HG03342 (cell line): Measurements from ENCODE around the gene ERGIC1.

ENCODE experiments used
- ATAC-seq: cut with Tn5 transposase; IDR thresholded peaks from one replicate; pipeline ENCODE4 v1.9.1; 2021; ENCODE audit warnings: mild to moderate bottlenecking, moderate library complexity; ENCODE audit not compliant: unreplicated experiment

The ERGIC1 gene

GRCh38 chr5:172959824-172960799, 126.1 kb downstream of the ERGIC1 start:
- no peak for ATAC-seq

GRCh38 chr5:172969921-172970320, 135.9 kb downstream of the ERGIC1 start:
- ATAC-seq: no peak

DNA sequence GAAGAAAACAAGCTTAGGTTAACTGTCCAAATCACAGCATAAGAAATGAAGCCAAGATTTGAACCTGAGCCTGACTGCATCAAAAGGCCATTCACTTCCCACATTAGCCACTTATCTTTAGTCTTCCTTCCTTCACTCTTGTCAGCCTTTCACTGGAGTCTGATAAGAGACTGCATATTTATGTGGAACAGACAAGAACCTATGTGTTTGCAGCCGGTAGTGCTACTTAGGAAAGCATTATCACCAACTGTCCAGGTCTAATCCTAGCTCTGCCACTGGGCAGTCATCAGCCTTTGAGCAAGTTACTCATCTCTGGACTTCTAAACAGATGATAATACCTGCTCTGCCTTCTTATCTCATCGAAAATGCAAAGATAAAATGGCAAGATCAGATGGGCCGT, 137.4 kb downstream of the ERGIC1 start:
- no peak for ATAC-seq

- ATAC-seq: no peak
Observed at GRCh38 chr5:172972552-172972951, 138.5 kb downstream of the ERGIC1 start.

DNA sequence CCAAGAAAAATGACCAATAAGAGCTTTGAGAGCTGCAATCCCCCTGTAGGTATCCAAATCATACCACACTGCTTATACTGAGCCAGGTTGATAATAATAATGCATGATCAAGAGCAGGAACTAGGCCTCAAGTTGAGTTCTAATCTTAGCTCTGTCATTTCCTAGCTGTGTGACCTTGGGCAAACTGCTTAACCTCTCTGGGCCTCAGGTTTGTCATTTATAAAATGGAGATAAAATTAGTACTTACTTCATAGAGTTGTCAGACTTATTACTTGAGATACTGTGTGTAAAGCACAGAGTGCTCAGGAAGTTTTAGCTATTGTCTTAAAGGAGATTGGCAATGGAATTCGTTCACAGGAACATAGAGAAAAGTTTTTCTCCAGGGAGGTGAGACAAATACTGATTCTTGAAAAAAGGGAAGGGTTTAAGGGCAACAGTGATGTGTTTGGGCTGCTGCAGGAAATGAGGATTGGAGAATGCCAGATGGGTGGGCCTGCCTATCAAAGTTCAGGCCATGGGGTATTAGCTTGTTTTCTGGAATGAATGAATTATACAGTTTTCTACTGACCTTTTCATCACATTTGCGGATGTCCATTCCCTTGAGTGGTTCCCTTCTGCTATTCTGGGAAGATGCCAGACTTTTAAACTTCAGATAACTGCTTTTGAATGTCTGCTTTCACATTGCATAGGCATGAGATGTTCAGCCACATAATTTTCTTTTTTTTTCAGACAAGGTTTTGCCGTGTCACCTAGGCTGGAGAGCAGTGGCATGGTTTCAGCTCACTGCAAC, 139.3 kb downstream of the ERGIC1 start:
- no peak for ATAC-seq

- ATAC-seq: no peak
Observed at GRCh38 chr5:172973931-172974330, 139.9 kb downstream of the ERGIC1 start.

- no peak for ATAC-seq
Observed at GRCh38 chr5:172975289-172975688, 141.2 kb downstream of the ERGIC1 start.

DNA sequence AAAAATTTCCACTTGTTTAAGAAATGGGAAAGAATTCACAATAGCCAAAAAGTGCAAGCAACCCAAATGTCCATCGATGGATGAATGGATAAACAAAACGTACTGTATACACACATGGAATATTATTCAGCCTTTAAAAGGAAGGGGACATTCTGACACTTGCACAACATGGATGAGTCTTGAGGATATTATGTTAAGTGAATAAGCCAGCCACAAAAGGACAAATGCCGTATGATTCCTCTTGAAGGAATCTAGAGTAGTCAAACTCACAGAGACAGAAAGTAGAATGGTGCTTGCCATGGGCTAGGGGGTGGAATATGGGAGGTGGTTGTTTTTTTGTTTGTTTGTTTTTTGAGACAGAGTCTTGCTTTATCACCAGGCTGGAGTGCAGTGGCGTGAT, 145.7 kb downstream of the ERGIC1 start:
- no peak for ATAC-seq

DNA sequence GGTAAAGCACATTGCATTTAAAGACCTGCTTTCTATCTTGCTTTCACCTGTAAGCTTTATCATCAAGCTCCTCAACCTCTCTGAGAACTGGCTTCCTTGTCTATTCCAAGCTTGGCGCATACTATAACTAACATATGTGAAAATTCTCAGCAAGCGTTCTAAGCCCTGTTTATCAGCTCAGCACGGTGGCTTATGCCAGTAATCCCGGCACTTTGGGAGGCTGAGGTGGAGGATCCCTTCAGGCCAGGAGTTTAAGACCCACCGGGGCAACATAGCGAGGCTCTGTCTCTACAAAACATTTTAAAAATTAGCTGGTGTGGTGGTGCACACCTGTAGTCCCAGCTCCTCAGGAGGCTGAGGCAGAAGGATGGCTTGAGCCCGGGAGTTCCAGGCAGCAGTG, 147.9 kb downstream of the ERGIC1 start:
- no peak for ATAC-seq

- peak; percentile 94 for ATAC-seq
Observed at GRCh38 chr5:172983542-172984243, 149.6 kb downstream of the ERGIC1 start, which contains the start of gene ATP6V0E1. Gene ATP6V0E1, plus strand, starts transcription at chr5:172983771. Its CDS starts 90 bp downstream, at chr5:172983861.

GRCh38 chr5:172984244-172984953, 150.3 kb downstream of the ERGIC1 start:
- peak; percentile 64 for ATAC-seq

DNA sequence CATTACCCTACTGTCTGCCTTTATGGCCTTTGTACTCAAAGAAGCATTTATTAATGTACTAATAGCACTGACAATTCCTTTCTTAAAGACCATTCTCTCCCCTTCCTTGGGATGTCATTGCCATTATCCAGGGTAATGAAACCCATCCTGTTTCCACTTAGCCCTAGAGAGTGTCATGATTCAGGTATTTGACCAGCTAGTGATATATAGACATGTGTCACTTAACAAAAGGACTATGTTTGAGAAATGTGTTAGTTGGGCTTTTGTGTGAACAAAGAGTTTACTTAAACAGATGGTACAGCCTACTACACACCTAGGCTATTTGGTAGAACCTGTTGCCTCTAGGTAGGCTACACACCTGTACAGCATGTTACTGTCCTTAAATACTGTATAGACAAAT, 151.5 kb downstream of the ERGIC1 start:
- ATAC-seq: no peak

DNA sequence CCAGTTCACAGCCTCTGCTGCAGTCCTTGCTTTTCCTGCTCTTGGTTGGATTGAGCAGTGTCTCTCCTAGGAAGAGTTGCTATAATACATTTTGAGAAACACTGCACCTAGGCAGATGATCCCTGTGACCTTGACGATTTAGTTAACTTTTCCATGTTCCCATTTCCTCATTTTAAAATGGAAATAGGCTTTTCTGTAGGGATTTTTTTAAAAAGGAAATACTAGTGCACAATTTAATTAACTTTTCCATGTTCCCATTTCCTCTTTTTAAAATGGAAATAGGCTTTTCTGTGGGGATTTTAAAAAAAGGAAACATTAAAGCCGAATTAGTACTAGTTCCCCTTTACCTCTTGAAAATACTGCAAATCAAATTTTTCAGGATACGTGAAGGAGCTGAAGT, 154.2 kb downstream of the ERGIC1 start:
- no peak for ATAC-seq

DNA sequence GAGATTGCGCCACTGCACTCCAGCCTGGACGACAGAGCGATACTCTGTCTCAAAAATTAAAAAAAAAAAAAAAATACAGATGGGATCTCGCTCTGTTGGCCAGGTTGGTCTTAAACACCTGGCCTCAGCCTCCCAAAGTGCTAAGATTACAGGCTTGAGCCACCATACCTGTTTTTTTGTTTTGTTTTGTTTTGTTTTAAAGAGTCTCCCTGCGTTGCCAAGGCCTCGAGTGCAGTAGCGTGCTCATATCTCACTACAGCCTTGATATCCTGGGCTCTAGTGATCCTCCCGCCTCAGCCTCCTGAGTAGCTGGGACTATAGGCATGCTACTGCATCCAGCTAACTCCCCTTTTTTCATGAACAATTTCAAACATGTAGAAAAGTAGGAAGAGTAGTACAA, 156.7 kb downstream of the ERGIC1 start:
- no peak for ATAC-seq

GRCh38 chr5:172994405-172994804, 160.4 kb downstream of the ERGIC1 start:
- no peak for ATAC-seq

DNA sequence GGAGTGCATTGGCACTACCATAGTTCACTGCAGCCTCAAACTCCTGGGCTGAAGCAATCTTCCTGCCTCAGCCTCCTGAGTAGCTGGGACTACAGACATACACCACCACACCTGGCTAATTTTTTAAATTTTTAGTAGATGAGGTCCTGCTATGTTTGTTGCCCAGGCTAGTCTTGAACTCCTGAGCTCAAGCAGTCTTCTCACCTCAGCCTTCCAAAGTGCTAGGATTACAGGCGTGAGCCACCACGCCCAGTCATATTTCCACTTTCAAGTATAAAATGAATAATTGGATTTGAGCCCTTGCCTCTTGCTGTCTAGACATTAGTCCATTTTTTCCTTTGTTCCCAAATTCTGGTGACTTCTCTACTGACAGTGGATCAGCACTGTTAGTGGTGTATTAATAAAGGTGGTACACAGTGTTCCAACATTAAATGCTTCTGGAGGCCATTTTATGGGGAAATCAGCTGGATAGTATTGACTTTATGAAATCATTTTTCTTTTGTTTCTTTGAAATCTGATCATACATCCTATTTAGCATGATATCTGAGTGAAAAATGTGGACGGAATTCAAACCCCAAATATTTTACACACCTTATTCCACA, 165.4 kb downstream of the ERGIC1 start:
- ATAC-seq: no peak

DNA sequence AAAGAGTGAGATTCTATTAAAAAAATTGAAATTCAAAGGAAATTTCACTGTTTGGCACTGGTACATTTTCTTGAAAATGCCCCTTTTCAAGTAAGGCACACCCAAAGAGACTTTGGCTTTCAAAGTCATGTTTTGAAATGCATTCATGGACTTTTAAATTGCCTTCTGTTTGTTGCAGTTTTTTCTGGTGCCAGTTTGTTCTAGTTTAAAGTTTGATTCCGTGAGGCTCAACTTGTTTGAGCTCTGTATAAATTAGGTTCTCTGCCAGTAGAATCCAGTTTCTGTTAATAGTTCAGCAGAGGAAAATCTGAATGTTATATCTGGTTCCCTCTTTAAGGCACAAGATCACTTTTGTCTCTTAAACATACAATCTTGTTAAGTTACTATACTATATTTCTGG, 165.9 kb downstream of the ERGIC1 start:
- no peak for ATAC-seq

DNA sequence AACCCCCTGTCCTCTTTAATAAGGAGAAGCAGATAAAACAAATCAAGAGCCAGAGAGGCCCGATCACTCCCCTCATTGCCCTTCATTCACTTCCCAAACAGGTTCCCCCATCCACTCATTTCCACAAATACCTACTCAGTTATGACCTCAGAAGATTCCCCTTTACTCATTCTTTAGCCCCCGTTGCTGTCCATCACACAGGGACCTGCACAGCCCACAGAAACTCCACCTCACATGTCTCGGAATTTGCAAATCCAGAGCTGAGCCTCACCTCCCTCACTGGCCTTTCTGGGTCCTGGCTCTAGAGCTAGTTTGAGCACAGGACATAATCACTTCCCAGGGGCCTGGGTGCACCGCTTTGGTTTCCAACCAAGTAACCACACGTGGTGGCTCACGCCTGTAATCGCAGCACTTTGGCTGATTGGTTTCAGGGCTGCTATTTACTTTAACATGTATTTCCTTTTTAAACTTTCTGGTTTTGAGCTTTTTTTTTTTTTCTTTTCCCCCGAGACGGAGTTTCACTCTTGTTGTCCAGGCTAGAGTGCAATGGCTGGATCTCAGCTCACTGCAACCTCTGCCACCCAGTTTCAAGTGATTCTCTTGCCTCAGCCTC, 167.3 kb downstream of the ERGIC1 start:
- ATAC-seq: no peak
